ENCODE measurements around the gene FFAR1.

DNA sequence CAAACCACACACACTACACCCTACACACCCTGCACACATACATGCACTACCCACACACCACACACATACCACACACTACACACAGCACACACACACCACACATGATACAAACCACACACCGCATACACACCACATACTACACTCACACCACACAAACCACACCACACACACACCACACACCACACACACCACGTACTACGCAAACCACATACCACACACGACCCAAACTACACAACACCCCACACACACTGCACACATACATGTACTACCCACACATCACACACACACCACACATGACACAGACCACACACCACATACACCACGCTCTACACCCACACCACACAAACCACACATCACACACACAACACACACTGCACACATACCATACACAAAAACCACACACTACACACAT lies 49.1 kb upstream of the FFAR1 start:
- TF ChIP-seq, protein P1, sequence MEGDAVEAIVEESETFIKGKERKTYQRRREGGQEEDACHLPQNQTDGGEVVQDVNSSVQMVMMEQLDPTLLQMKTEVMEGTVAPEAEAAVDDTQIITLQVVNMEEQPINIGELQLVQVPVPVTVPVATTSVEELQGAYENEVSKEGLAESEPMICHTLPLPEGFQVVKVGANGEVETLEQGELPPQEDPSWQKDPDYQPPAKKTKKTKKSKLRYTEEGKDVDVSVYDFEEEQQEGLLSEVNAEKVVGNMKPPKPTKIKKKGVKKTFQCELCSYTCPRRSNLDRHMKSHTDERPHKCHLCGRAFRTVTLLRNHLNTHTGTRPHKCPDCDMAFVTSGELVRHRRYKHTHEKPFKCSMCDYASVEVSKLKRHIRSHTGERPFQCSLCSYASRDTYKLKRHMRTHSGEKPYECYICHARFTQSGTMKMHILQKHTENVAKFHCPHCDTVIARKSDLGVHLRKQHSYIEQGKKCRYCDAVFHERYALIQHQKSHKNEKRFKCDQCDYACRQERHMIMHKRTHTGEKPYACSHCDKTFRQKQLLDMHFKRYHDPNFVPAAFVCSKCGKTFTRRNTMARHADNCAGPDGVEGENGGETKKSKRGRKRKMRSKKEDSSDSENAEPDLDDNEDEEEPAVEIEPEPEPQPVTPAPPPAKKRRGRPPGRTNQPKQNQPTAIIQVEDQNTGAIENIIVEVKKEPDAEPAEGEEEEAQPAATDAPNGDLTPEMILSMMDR (IDR thresholded peaks at IDR 0.05) = no peak
- TF ChIP-seq POLR2A (IDR thresholded peaks at IDR 0.05) = no peak
